Glomerular visceral epithelial cell (primary cell): ENCODE data around the gene TENM4.

Experiments used
- DNase-seq: peaks from one replicate; pipeline ENCODE4 v3.0.0-alpha.2; 2016; ENCODE audit errors: extremely low spot score

The TENM4 gene

DNA sequence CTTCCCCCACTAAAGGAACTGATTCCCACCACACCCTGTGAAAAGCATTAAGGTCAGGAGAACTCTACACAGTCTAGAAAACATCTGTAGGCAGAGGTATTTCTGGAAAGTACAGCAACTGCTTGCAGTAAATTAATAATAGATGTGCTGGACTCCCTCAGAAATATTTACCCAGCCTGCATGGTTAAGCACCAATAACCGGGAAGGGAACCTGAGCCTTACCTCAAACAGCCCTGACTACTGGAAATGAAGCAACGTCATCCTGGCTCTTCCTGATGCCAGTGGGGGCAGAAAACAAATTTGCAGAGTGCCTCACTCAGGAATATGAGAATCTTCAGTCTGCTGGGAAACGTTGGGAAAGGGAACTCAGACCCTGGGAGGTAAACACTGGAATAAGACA is 318.1 kb downstream of the TENM4 start:
- no peak for DNase-seq

DNA sequence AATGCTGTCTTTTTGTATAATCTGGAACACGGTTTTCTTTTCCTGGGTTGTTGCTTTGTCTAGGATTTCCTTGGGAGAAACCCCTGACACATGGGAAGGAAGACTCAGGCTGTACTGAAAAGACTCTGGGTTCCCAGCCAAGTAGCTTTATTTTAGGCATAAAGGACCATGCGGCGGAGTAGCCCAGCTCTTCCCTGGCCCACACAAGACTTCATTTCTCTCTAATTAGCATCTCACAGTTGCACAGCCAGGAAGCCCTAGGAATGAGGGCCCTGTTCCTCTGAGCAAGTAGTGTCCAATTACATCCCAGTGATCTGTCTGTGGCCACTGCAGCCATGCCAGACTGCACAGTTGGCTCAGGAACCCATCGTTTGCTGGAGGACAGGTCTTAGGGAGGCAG is 319.5 kb downstream of the TENM4 start:
- DNase-seq: no peak

- no peak for DNase-seq
Measured at GRCh38 chr11:79119491-79120284, 321.1 kb downstream of the TENM4 start.

- no peak for DNase-seq
Measured at GRCh38 chr11:79117488-79117887, 323.3 kb downstream of the TENM4 start.

DNA sequence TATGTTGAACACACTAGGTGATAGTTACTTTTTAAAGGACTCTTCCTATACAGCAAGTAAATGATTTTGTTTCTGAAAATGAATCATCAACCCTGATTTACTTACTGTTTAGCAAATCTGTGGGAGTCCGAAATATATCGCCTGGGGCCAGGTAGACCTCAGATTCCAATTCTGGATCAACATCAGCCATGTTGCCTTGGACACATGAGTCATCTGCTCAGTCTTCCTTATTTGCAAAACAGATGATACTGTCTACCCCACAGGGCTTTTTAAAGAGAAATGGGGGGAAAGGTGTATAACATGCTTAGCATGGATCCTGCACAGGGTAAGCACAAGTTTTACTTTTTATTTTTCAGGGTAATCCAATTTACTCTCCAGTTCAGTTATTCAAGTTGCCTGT is 324.2 kb downstream of the TENM4 start:
- no peak for DNase-seq

- DNase-seq: no peak
Measured at GRCh38 chr11:79113054-79113690, 327.7 kb downstream of the TENM4 start.

- no peak for DNase-seq
Measured at GRCh38 chr11:79110796-79111195, 330.0 kb downstream of the TENM4 start.

GRCh38 chr11:79110321-79110720 is 330.5 kb downstream of the TENM4 start:
- no peak for DNase-seq

- DNase-seq: no peak
Measured at GRCh38 chr11:79108851-79109250, 332.0 kb downstream of the TENM4 start.

- DNase-seq: no peak
Measured at GRCh38 chr11:79102840-79103239, 338.0 kb downstream of the TENM4 start.

DNA sequence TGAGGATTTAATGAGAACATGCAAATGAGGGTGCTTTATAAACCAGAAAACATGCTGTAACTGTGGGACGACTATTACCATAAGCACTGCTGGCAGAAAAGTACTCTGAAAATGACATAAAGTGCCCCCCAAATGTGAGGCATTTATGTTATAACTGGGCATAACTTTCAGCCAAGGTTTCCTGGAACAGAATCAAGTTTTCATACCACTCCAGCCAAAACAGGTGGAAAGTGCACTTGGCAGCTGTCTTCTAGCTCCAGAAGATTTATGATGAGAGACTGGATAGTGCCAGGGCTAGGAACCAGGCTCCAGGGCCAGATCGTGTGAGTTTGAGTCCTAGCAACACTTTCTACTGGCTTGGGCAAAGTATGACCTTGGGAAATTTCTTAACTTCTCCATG is 339.2 kb downstream of the TENM4 start:
- DNase-seq: no peak

GRCh38 chr11:79100093-79100910 is 340.5 kb downstream of the TENM4 start:
- DNase-seq: peak; percentile 63

DNA sequence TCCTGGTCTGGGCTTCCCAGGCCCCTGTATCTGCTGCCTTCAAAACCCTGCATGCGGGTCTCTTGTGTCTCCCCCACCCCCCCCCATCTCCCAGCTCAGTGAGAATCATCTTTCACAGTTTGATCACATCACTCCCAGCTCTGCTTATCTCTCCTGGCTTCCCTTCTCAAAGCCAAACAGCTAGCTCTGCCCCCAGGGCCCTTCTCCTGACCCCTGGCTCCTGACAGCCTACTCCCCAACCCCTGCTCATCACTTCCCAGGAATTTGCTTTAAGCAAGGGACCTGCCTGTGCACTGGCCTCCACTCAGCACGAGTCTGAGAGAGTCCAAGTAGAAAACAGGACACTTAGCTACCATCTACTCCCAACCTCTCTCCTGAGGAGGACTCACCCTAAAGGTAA is 342.7 kb downstream of the TENM4 start:
- DNase-seq: no peak

DNA sequence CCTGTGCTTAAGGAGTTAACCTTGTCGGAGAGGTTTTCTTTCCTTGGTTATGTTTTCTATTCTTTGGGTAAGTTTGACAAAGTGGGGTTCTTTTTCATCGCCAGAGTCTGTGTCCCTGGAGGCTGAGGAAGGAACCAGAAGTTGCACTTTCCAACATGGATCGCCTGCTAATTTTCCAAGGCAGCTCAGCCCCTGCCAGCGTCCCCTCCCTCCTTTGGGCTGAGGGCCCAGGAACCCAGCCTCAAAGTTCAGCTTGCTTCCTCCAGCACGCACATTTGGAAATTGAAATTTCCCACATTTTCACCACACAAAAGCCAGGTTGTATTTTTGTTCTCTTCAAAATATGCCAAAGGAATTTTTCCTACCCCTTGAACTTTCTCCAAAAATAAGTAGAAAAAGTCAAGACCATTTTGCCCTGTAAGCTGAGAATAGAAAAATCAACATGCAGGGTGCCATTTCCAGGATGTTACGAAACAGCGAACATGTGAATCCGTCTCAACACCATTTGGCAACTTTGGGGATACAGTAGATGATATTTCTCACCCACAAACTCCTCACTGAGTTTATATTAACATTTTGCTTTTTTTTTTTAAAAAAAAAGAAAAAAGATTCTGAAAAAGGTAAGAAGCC is 343.5 kb downstream of the TENM4 start:
- DNase-seq: no peak

DNA sequence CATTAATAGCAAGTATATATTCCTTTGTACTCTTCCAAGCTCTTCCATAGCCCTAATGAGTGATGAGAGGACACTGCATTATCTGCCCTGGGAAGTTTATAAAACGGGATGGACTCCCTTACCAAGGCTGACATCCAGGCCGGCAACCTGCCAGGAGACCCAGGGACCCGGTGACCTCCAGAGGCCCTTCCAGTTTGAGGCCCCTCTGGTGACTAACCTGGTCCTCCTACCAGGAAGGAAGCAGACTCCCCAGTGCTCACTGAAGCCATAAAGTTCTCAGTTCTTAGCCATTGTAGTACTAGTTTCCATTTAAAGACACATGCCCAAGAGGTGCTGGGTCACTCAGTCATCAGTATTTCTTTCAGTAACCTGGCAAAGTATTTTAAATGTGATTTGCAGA is 345.4 kb downstream of the TENM4 start:
- no peak for DNase-seq

GRCh38 chr11:79094616-79095015 is 346.2 kb downstream of the TENM4 start:
- no peak for DNase-seq

DNA sequence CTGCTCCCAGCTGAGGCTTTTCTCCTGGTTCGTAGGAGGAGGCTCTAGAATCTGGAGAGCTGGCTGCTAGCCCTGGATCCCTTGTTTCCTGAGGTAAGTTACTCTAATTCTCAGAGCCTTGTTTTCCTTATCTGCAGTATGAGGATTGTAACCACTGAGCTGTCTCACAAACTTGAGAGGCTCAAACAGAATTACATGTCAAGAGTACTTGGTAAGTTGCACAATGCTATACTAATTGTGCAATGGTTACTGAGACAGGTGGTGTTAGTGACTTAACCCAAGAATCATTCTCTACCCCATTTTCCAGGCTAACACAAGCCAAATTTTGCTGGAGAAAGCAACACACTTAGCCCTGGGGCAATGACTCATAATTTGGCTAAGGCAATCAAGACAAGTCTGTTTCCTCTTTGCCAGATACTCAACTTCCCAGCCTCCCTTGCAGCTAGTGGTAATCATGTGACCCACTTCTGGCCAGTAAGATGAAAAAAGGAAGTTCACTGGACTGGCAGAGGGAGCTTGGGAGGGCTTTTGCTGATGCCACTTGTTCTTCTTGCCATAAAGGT is 348.0 kb downstream of the TENM4 start:
- peak; percentile 75 for DNase-seq

DNA sequence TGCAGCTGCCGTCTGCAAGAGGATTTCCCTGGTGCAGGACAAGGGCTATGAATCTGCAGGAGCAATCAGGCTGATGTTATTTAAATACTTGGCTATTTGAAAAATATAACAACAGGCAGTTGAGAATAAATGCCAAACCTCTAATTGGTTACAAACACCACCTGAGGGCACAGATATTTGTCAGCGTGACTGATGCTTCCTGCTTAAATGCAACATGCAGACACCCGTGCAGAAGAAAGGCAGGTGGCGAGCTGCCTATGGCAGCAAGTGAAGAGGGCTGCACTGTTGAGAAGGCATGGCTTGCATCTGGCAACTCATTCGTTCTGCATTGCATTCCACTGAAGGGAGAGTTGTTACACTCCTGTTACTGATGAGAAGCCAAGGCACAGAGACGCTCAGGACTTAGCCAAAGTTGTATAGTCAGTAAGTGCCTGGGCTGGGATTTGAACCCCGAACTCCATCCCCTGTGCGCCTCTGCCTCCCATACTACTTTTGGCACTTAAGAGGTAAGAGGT is 350.6 kb downstream of the TENM4 start:
- DNase-seq: no peak

DNA sequence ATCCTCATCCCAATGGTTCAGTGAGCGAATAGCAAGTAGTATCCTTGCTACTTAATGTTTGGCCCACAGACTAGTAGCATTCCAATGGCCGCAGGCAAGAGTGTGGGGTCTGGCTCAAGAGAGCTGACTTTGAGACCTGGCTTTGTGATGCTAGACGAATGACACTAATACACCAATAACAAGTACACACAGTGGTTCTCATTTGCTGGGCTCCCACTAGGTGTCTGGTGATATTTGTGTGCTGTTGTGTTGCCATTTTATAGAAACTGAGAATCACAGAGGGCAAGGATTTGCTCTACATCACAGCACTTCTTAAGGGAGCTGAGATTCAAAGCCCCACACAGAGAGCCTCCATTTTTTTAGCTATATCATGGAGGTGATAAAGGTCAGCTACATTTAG is 351.2 kb downstream of the TENM4 start:
- no peak for DNase-seq

DNA sequence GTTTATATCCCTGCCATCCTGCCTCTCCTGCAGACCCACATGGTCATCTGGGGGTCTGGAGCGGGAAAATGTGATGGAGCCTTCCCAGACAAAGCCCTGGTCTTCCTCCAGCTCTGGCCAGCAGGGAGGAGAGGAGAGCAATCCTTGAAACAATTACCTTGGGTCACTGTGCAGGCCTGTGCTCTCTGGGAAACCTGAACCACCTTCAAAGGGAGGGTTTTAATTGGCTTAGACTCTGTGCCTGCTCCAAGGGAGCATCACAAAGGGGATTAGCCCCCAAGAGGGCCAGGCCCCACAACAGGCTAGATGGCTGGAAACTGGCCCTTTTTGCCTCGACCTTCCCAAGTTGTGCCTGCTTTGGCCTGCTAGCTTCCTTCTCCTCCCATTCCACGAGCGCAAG is 351.9 kb downstream of the TENM4 start:
- DNase-seq: no peak

DNA sequence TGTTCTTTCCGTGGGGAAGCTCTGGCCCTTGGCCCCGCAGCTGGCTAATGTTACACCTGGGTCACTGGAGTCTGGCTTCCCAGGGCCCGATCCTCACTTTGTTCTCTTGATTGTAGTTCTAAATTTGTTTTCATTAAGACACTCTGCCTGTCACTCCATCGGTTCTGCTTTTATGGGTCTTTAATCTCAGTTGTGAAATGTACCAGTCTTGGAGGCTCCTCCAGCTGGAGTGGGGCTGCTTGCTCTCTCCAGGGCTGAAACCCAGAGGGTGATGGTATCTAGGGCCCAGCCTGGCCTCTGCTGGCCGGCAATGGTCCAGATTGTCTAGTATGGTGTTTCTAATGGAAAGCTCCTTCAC is 352.9 kb downstream of the TENM4 start:
- DNase-seq: peak; percentile 49
